Stimulated activated naive CD4-positive, alpha-beta T cell treated with Interleukin-2 at 50 U/mL for 16 hours (primary cell): ENCODE data around the gene BCL2L2.
"Not testable (repeated sequence)": the region's sequence is repeated elsewhere in the genome, so short reads cannot be mapped to it uniquely, and the experiment has no call there.

ENCODE experiments used
- DNase-seq: peaks from one replicate; lab custom pipeline; 2025; lab: John Stamatoyannopoulos, UW

BCL2L2 gene

DNA sequence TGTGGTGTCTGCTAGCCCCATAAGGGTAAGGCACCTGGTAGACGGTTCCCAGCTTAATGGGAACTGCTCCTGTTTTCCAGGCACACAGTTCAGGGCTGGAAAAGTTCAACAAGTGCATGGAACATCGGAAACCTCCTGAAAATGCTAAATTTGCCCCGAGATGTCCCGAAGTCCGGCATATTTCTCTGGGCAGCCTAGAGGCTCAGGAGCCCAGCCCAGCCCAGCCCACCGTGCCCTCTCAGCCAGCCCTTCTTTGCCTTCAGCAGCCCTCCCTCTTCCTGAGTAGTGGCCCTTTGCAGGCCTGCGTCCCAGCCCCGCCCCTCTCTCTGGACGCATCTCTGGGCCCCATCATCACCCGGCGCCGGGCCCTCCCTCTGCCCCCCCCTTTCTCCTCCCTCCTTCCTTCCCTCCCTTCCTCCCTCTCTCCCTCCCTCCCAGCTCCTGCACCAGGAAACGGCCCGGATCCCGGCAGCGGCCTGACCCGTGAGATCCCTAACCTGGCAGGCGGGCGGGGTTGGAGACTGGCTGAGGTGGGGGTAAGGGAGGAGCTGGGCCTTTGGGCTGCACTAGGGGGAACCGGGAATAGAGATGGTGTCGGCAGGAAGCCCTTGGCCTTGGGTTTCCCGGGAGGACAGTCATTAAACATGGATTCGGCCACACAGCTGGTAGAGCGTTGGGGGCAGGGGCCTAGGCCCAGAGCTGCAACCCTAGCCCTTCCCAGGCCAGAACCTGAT, at the start of gene BCL2L2:
TSS of gene BCL2L2 (plus strand) at position 422 of the 734 bp plus-strand sequence. CDS start 935 bp downstream, outside the sequence.
- DNase-seq = no peak

DNA sequence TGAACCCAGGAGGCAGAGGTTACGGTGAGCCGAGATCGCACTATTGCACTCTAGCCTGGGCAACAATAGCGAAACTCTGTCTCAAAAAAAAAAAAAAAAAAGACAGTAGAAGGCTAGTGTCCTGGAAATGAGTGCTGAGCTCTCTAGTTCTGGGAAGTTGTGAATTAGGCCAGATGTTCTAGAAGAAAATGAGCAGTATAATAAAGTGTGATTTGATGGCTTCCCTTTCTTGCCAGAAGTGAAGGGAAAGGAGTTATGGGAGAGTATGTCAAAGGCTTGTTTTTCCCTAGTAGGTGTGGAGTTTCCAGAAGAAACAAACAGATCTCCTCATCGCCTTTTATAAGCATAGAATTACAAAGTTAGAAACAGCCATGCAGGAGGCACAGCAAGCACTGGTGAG, 48.4 kb upstream of the BCL2L2 start:
- no peak for DNase-seq

DNA sequence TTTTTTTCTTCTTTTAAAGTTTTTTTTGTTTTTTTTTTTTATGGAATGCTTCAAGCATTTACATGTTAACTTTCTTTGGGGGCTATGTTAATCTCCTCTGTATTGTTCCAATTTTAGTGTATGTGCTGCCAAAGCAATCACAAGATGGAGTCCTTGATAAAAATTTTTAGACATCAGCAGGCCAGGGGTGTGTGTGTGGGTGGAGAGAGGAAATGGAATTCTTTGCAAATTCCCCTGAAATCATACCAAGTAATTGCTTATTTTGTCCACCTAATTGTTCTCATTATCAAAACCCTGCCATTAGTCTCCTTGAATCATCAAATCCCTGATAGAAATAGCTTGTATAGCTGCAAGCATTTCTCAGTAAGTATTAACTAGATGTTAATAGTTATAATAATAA, 47.2 kb upstream of the BCL2L2 start:
- DNase-seq = no peak

GRCh38 chr14:23260849-23261248, 45.8 kb upstream of the BCL2L2 start:
- DNase-seq = not testable (repeated sequence)

DNA sequence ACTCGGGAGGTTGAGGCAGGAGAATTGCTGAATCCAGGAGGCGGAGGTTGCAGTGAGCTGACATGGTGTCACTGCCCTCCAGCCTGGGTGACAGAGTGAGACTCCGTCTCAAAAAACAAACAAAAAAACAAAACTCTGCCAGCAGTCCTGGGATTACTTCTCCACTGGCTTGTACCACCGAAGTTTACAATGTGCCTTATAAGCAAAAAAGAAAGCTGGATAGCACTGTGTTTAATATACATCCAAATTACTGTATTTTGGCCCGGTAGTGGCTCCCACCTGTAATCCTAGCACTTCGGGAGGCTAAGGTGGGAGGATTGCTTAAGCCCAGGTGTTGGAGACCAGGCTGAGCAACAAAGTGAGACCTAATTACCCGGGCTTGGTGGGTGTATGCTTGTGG, 37.4 kb upstream of the BCL2L2 start:
- no peak for DNase-seq

DNA sequence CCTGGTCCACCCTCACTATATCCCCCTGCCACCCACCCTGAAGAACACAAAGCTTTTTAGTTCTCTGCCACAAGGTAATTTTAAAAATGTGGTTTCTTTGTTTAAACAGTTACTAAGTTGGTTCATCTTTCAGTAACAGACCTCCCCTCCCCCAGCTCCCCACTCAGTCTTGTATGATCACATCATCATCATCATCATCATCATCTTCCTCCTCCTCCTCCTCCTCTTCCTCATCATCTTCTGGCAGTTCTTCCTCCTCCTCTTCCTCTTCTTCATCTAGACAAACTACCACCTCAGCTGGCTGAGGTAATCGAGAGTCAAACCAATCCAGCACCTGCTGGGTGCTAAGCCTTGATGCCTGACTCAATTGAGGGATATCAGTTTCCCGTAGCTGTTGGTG, 31.2 kb upstream of the BCL2L2 start:
- DNase-seq = no peak

DNA sequence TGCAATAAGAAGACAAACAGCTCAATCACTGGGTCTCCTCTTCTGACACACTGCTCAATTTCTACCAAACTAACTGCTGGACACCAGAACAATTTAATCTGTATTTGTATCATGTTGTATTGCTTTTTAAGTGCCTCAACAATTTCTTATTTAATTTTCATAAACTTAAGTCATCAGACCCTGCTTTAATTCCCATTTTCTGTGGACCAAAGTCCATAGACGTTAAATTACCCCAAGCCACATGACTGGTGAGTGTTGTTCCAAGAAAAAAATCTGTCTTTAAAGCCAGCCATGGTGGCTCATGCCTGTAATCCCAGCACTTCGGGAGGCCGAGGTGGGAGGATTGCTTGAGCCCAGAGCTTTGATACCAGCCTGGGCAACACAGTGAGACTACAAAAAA, 29.4 kb upstream of the BCL2L2 start:
- no peak for DNase-seq

DNA sequence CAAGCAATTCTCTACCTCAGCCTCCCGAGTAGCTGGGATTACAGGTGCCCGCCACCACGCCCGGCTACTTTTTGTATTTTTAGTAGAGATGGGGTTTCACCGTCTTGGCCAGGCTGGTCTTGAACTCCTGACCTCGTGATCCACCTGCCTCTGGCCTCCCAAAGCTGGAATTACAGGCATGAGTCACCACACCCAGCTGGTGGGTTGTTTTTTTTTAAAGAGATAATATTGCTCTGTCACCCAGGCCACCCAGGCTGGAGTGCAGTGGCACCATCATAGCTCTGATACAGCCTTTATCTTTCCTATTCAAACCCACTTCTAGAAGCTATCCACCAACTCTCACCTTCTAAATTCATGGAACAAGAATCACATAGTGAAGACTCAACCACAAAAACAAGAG, 28.7 kb upstream of the BCL2L2 start:
- not testable (repeated sequence) for DNase-seq

GRCh38 chr14:23281247-23281646, 25.4 kb upstream of the BCL2L2 start:
- no peak for DNase-seq

DNA sequence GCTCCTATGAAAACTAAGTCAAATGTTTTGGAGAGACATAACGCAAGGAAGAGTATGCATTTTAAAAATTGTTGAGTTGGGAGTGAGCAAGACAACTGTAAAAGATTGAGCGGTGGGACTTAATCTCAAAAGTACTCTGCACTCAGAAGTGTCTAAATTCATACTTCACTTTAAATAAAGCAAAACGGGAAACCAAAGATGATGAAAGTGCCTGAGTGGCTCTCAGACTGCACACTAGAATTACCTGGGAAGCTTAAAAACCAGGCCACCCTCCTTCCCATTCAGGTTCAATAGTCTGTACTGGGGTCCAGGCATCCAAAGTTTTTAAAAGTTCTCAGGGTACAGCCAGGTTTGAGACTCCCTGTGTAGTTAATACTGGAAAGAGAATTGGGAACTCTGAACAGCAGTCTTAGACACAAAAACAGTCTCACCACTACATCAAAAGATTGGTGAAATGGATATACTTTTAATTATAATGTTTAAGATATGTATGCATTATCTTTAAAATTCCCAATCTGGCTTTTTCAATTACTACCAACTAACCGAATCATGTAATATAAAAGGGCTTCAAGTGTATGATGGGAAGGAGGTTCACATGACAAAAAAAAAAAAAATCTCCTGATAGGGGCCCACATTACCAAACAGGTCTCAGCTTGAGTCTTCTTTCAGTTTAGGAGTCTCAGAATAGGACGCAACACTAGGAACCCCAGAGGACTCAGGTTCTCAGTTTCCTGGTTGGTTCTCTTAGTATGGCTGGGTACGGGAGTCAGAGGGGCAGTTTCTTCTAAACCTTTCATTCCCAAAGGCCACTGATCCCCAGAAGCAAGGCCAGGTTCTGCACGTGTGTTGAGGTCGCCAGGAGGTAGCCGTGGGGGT, 21.7 kb upstream of the BCL2L2 start:
- DNase-seq = no peak

DNA sequence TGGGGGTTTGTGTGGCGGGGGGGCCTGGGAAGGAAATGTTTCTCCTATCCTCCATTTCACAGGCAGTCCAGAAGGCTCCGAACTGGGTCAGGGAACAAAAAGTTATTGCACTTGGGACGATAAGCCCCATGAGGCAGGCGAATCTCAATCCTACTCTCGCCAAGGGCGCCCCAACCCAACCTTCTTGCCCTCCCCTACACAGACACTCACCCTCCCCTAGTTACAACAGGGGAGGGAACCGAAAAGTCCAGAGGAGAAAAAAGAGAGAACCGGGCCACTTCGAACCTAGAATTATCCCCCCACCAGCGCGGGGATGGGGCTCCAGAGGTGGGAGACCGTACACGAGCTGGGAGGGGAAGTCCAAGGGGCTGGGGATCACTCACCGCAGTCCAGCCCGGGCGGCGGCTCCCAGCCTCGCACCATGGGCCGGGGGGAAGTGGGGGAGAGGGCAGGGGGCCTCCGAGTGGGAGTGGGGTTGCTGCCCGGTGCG, 21.1 kb upstream of the BCL2L2 start:
- DNase-seq = no peak

DNA sequence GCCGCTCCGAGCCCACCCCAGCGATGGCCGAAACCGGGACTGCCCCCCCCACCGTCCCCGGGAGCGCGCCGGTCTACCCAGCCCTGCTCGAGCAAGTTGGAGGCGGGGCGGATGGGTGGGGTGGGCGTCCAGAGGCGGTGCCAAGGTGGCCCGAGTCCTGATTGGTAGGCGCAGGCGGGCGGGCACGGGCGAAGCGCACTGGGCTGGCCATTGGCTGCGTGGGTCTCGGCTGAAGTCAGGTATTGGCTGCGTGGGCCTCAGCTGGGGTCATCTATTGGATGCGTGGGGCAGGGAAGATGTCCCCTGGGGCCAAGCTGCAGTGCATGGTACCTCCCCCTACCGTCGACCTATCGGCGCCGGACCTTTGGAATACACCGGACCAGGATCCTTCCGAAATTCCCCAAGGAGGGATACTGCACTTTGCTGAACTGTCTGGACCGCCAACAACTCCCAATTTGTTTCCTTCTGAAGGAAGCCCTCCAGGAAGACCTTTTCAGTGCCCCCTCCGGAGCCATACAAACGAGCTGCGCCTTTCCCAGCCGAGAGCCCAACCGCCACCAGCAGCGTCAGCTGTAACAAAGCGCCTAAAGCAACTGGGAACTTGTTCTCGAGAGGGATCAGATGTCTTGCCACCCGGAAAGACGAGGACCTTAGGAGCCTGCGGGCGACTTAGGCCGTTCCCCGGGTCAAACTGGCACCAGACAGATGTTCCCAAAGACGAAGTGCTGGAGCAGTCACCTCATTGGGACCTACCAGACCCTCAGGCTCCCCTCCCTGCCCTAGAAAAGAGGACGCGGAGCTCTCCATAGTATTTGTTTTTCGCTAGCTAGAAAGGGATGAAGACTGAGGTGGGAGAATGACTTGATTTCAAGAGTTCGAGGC, 20.4 kb upstream of the BCL2L2 start, which contains the start of gene HOMEZ:
TSS of gene HOMEZ (minus strand) at position 113 of the 882 bp plus-strand sequence. CDS start 180 bp downstream, outside the sequence.
- DNase-seq = peak; percentile 99

- no peak for DNase-seq
Measured at GRCh38 chr14:23286902-23287479, 19.6 kb upstream of the BCL2L2 start.

GRCh38 chr14:23294734-23295561, 11.7 kb upstream of the BCL2L2 start:
- DNase-seq = peak; percentile 20

DNA sequence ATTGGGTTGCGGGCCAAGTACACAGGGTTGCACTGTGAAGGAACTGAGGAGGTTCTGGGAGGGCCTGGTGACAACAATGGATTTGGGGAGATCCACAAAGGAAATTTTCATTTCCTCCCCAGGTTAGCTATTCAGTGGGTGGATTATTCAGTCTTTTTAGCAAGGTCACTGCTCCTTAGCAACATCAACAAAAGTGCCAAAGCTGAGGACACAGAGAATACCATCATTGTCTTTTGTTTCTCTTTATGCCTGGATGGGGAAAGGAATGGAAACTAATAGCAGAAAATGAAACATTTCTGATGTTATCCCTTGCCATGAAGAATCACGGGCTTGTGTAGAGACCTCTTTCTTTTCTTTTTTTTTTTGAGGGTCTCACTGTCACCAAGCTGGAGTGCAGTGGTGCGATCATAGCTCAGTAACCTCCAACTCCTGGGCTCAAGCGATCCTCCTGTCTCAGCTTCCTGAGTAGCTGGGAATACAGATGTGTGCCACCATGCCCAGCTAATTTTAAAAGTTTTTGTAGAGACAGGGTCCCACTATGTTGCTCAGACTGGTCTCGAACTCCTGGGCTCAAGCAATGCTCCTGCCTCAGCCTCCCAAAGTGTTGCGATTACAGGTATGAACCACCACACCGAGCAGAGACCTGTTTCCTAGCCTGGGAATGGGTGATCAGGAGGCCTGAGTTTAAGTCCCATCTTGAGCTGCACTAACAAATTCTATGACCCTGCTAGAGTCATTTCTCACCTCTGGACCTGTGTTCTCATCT, 10.4 kb upstream of the BCL2L2 start:
- no peak for DNase-seq

- no peak for DNase-seq
Measured at GRCh38 chr14:23297096-23297495, 9.5 kb upstream of the BCL2L2 start.

- DNase-seq = no peak
Measured at GRCh38 chr14:23297611-23298277, 8.9 kb upstream of the BCL2L2 start.

DNA sequence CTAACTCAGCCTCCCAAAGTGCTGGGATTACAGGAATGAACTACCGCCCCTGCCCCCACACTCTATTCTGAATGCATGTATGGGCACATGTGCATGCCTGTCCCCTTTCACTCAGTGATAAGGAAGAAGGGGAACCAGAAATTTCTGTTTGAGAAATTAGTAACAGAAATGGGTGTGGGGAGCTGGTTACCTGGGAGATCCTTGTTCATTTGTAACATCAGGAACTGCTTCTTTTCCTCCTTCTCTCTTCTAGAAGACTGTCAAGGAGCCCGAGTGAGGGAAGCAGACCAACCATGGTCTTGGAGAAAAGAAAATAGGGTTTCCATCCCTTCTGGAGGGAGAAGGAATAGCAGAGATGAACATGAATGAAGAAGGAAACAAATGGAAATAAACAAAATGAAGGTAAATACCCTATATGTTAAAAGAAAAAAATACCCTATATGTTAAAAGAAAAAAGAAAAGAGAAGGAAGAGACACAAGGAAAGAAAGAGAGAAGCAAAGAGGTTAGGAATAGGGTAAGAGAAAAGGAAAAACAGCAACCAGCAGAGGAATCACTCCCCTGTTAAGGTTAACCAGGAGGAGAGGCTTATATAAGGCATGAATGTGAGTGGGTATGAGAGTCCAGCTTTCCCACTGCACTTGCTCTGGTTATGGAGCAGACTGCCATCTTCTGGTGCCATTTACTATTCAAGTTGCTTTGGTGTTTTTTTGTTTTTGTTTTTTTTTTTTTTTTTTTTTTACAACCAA, 7.2 kb upstream of the BCL2L2 start:
- DNase-seq = no peak
